Daoy (cell line): ENCODE data around the gene AIMP2. TPM values are rescaled to one million over a fixed set of nuclear protein-coding genes. Genes with fewer than 3 reads are reported as not detected.
"Not testable (repeated sequence)": the region's sequence is repeated elsewhere in the genome, so short reads cannot be mapped to it uniquely, and the experiment has no call there.

Experiments
- DNase-seq: peaks from one replicate; pipeline ENCODE4 v3.0.0-alpha.2; 2015; ENCODE audit warnings: low read depth
- total RNA-seq: library from RNA; depleted of rRNA; stranded (reverse); fragments of >200 nt; shearing (Covaris generic); gene quantifications from 2 replicates; pipeline ENCODE4 v1.2.3, GENCODE V29; 2014; rRNA removed

AIMP2 gene
- total RNA-seq, 1 experiment from 2014 or later: 124 TPM

DNA sequence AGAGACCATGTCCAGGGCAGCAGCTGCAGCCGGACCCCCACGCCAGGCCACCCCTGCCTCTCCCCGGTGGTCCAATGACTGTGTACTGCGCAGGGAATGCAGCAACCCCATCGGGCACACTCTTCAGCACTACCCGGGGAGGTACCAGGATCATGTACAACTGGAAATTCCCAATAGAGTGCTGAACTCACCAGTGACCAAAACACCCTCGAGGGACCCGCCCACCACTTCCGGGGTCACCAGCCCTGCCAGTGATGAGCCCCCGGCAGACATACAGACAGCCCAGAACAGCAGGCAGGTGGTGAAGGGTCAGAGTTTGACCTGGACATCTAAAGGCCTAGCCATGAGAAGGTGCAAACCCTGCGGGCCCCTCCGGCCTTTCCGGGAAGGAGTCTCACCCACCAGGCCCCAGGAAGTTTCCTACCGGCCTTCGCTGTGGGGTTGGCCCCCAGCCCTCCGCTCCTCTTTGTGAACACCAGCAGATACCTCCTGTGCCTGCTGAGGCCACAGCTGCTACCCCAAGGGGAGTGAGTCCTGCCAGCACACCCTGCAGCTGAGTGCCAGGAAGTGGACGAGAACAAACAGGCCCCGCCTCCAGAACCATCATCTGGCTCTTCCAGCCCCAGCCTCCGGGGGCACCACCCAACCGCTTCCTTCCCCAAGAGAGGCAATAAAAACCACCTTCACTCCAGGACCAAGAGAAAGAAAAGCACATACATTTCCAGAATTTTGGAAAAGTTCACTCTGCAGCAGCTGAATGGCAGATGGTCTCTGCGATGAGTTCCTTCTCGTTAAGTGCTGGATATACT, 17.1 kb downstream of the AIMP2 start:
- DNase-seq: peak; percentile 53

DNA sequence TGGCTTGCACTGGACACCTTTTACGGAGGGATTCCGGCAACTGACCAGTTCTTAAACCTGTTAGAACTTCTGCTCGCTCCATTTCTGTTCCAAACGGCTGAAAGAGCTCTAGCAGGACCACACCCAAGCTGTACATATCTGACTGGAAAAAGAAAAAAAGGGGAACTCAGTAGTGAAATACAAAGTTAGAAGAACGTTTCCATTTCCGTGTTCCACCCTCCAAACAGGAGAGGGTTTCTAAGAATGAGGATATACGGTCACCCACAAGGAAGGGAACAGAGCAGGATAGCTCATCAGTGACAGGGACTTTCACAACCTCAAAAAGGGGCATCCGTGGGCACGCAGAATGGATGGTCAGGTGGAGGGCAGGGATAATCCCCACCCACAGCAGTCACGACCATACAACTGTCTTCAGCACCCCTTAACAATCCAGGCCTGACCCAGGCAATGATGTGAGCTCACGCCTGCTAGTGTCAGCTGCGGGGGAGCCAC, 17.8 kb downstream of the AIMP2 start:
- no peak for DNase-seq

DNA sequence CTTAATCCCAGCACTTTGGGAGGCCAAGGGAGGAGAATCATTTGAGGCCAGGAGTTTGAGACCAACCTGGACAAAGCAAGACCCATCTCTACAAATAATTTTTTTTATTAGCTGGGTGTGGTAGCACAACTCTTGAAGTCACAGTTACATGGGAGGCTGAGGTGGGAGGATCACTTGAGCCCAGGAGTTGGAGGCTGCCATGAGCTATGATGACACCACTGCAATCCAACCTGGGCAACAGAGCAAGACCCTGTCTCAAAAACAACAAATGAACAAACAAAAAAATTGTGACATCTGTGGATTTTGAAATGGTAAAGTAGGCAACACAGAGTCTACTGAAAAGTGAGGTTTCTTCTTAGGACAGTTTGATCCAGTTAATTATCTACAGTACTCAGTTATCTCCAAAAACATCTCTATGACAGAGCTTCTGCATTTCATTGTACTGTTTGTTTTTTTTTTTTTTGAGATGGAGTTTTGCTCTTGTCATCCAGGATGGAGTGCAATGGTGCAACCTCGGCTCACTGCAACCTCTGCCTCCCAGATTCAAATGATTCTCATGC, 18.8 kb downstream of the AIMP2 start:
- DNase-seq: no peak

DNA sequence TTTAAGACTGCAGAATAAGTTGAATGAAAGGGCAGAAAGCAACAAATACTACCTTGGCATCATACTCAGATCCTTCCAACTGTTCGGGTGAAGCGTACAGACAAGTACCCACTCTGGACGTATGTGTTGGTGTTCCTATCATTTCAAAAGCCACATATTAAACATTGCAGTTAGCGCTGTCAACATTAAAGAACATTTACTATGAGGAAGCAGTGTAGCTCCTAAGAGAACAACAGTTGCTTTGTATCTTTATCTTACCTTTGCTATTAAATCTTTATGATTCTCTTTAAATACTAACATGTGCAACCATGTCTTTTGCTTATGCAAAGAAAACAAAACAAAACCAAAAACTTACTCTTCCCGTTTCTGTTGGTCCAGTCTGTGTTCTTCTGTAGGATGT, 19.5 kb downstream of the AIMP2 start:
- no peak for DNase-seq

DNA sequence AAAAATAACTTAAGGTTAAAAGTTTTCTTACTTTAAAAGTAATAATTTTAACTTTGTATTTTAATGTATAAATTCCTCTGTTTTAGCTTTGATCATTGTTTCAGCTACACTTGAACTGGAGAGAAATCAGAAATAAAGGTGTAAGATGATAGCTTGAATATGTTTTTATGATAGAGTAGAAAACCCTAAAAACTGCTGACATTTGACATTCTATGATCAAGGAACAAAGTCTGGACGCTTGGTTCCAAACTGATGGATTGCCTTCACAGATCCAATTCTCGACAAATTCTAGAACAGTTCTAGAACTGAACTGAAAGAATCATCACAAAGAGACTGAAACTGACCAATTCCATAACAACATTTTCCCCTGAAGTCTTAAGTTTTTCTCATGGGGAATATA, 21.9 kb downstream of the AIMP2 start, which contains the start of gene ANKRD61:
Gene ANKRD61, plus strand, starts transcription at position 389 of the 400 bp plus-strand sequence. Its CDS starts 0 bp downstream, at position 389.
- no peak for DNase-seq

DNA sequence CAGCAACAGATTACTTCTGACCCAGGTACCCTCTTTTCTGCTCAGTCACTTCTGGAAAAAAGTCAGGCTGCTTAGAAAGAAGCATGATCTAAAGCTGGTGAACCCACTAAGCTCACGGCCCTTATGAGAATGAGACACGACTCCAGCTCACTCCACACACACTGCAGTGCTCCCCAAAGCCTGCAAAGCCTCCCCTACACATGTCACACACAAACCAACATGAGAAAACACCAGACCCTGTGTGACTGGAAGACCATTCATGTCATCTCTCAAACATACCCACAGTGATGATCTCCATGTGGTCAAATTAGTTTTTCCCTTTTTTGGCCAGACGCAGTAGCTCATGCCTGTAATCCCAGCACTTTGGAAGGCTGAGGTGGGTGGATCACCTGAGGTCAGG, 22.5 kb downstream of the AIMP2 start:
- DNase-seq: no peak

DNA sequence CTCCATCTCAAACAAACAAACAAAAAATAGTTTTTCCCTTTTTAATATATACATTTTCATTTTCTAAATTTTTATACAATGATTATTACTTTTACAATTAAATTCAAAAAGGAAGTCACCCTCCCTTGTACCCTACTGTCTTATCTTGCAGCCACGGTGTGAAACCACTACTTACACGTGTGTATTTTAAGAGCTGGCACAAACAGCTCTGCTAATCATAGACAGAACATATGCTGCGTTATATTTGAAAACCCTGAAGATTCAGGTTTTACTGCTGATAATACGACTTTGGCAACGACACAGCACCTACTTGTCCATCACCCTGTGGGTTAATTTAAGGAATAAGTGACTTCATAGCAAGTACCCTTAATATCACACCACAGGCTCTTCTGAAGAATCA, 23.1 kb downstream of the AIMP2 start:
- no peak for DNase-seq

DNA sequence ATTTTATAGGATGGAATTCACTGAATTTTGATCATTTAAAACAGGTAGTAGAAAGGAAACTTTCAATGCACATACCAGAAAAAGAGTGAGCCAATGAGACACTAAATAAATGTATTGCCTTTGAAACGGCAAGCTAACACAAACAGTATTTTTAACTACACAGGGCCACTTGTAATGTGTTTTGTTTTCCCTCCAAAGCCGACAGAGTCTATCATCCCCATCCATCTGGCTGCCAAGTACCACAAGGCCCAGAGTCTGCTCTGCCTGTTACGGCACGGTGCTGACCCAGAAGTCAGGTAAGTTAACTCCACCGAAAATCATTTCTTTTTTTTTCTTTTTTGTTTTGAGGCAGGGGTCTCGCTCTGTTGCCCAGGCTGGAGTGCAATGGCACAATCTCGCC, 23.6 kb downstream of the AIMP2 start:
- no peak for DNase-seq

DNA sequence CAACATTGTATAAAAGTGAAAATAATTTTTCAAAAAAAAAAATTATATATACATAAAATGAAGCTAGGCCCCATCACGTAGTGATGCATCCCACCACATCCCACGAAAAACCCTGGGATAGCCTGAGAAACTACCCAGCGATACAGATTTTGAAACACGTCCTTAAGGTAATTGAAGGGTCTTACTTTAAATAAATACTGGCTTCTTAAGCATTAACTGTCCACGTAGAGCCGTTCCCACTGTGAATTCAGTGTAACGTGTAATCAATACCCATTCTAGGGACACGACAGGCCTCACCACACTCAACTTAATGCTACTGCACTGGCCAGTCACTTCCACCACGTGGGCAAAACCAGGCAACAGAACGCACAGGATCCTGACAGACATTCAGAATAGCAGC, 26.1 kb downstream of the AIMP2 start:
- no peak for DNase-seq

DNA sequence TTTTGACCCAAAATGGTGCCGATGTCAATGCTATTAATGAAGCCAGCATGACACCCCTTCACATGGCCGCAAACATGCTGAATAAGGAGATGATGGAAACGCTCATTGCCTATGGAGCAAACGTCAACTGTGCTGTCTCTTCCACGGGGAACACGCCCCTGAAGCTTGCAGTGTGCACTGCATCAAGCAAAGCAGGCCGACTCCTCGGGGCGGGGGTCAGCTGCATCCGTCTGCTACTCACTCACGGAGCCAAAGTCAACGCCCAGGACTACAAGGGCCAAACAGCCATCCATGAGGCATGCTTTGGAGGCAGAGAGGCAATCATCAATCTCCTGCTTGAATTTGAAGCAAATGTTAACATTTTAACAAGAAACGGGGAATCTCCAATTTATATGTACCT, 26.6 kb downstream of the AIMP2 start:
- DNase-seq: no peak

DNA sequence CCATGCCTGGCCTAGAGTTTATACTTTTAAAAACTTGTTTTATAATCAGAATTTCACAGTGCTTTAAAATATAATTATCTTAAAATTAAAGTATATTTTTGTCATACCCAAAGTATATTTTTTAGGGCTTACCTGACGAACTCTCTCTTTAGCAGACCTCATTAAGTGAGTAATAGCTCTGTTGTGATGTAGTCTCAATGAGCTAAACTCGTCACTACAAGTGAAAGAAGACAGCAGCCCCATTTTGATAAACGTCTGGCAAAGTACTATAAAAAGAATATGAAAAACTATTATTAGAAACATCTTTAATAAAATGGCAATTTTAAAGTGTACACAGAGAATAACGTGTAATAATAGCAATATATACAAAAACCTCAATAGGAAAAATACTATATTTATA, 40.7 kb downstream of the AIMP2 start:
- DNase-seq: no peak

DNA sequence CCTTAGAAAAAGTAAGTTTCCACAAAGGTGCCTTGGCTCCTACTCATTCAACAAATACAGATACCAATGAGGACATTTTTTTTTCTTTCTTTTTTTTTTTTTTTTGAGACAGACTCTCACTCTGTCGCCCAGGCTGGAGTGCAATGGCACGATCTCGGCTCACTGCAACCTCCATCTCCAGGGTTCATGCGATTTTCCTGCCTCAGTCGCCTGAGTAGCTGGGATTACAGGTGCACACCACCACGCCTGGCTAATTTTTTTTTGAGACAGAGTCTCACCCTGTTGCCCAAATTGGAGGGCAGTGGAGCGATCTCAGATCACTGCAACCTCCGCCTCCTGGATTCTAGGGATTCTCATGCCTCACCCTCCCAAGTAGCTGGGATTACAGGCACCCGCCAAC, 42.1 kb downstream of the AIMP2 start:
- DNase-seq: not testable (repeated sequence)

DNA sequence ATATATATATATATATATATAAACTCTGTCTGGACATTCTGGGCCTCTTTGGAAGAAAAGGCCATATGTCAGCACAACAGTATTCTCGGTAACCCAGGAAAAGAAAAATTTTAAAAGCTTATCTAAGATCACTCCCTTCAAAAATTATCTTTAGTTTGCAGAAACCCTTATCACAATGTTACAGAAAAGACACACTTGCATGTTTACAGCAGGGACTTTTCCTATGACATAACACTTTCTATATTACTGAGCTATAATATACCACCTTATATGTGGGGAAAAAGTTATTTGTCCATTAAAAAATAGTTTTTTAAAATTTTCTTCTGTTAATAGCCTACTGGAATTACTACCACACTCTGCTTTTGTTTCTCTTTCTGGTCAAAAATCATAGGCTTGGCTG, 47.5 kb downstream of the AIMP2 start:
- no peak for DNase-seq

DNA sequence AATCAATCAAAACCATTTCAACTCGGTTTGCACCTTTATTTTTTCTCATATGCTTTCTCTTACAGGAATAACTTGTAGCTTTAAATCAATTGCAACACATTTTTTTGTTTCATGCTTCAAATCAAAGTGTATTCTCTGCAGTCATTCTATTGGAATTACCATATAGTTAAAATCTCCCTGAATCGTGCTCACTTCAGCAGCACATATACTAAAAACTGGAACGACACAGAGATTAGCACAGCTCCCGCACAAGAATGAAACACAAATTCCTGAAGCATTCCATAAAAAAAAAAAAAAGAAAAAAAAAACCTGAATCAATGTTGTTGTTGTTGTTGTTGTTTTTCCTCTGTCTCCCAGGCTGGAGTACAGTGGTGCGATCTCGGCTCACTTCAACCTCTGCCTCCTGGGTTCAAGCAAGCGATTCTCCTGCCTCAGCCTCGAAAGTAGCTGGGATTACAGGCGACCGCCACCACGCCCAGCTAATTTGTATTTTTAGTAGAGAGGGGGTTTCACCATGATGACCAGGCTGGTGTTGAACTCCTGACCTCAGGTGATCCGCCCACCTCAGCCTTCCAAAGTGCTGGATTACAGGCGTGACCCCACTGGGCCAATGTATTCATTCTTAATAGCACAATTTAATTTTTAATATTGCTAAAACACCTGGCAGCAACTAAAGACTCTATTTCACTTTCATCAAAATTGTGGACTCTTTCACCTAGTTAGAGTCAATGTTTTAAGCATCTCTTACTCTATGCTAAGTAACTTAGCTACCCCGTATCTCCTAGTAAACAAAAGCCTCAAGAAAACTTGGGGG, 48.5 kb downstream of the AIMP2 start:
- no peak for DNase-seq

DNA sequence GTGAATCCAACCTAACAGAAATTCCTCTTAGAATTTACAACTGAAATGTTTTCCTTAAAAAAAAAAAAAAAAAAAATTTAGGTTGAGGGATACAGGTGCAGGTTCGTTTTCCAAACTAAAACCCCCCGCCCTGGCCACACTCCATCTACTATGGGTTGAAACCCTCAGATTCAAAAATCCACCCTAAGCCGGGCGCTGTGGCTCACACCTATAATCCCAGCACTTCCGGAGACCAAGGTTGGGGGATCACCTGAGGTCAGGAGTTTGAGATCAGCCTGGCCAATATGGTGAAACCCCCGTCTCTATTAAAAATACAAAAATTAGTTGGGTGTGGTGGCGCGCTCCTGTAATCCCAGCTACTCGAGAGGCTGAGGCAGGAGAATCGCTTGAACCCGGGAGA, 50.9 kb downstream of the AIMP2 start:
- DNase-seq: not testable (repeated sequence)

DNA sequence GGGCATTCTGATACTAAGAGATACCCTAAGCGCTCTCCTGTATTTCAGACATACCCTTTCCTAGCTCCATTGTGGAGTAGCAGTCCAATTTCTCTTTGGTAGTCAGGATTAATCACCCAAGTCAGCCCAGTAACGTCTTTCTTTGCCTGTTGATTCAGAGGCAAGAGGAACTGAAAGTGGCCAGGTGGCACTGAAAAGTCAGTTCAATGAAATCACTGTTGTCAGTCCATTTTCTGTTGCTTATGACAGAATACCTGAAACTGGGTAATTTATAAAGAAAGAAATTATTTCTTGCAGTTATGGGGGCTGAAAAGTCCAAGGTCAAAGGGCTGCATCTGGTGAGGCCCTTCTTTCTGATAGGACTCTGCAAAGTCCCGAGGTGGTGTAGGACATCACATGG, 62.3 kb downstream of the AIMP2 start:
- DNase-seq: no peak

Other genes starting within 250 kb of the AIMP2 start
- 21.1 and 23.4 TPM in 2 replicates for gene RNF216, start 227.6 kb upstream of the AIMP2 start, total RNA-seq
- not detected in 2 replicates for gene OCM, start 128.5 kb upstream of the AIMP2 start, total RNA-seq
- gene CCZ1, start 110.5 kb upstream of the AIMP2 start, total RNA-seq: 95.6 and 101 TPM in 2 replicates
- gene RSPH10B, start 38.6 kb upstream of the AIMP2 start, total RNA-seq: 0.11 and 0.51 TPM in 2 replicates
- gene PMS2, start 223 bp upstream of the AIMP2 start, total RNA-seq: 12.9 and 17.1 TPM in 2 replicates
- gene ANKRD61, start 22.1 kb downstream of the AIMP2 start, total RNA-seq: 0.23 and 0.89 TPM in 2 replicates
- 81.4 and 102 TPM in 2 replicates for gene EIF2AK1, start 49.9 kb downstream of the AIMP2 start, total RNA-seq
- gene USP42, start 95.7 kb downstream of the AIMP2 start, total RNA-seq: 6.7 and 16.5 TPM in 2 replicates